Cardiac muscle cell (in vitro differentiated cells and primary cell): ENCODE measurements around the gene COA8. TPM values are rescaled to one million over a fixed set of nuclear protein-coding genes. Genes with fewer than 3 reads are reported as not detected.

Source experiments
- DNase-seq, 2 donors: peaks; one replicate each; pipeline versions ENCODE4 v3.0.0 to v3.0.0-alpha.2; 2010 to 2017; ENCODE audit warnings: low read depth in 1 of 2, low spot score in 1 of 2
- H3K27ac ChIP-seq: fragments of 200-600 bp; sonication (generic); 2 replicates; pipeline ENCODE4 v1.5.1; 2016
- H3K27me3 ChIP-seq: fragments of 200-600 bp; sonication (generic); 2 replicates; pipeline ENCODE4 v1.6.0; 2016; ENCODE audit warnings: control low read depth
- H3K36me3 ChIP-seq: fragments of 200-600 bp; sonication (generic); 2 replicates; pipeline ENCODE4 v1.5.1; 2016; ENCODE audit warnings: control low read depth
- H3K4me1 ChIP-seq: fragments of 200-600 bp; sonication (generic); 2 replicates; pipeline ENCODE4 v1.8.1; 2017; ENCODE audit warnings: low read depth, mild to moderate bottlenecking, mixed run types
- H3K4me3 ChIP-seq: fragments of 200-600 bp; sonication (generic); 2 replicates; pipeline ENCODE4 v1.5.1; 2016; ENCODE audit warnings: mild to moderate bottlenecking
- H3K9me3 ChIP-seq: fragments of 200-600 bp; sonication (generic); 2 replicates; pipeline ENCODE4 v1.5.1; 2017; ENCODE audit warnings: low read depth, mild to moderate bottlenecking, control low read depth
- polyA plus RNA-seq: library from polyadenylated mRNA; unstranded; fragments of >200 nt; fragmentation: Nextera tagmentation; extraction: Ambion mirVana; gene quantifications from 2 replicates; pipeline ENCODE4 v1.2.1, GENCODE V29; 2016
- total RNA-seq: library from RNA; depleted of rRNA; stranded (reverse); fragments of >200 nt; gene quantifications from 2 replicates; pipeline ENCODE4 v1.2.3, GENCODE V29; 2016
- TF ChIP-seq, protein P1 (sequence below): IDR thresholded peaks from 2 replicates; pipeline ENCODE4 v1.5.1; 2012; ENCODE audit warnings: low read depth, mild to moderate bottlenecking, low read length

Gene COA8
- total and polyA plus RNA-seq, 2 experiments from 2014 or later: 31.3 to 68.2 TPM

DNA sequence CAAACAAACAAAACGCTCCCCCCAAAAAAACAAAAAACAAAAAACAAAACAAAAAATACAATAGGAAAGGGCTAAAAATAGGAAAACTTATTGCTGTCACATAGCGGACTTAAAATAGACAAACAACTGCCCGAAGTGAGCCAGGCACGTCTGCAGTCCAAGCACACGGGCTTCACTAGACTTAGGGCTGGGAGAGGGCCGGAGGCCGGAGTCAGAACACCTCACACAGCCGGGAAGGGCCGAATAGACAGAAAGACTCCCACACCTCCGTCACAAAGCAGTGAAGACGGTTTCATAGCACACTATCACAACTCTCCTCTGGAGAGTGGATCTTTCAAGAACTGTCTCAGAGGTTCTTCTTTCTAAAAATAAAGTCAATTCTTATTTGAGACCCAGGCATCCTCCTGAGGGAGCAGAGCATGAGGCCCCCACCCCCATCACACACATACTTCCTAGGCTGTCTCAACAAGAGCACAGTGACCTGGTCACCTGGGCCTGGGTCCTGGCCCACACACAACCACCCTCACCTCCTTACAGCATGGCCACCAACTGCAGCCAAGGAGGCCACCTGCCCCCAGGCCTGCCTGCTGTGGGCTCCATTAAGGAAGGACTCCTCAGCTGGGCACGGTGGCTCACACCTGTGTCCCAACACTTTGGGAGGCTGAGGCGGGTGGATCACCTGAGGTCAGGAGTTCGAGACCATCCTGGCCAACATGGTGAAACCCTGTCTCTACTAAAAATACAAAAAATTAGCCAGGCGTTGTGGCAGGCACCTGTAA lies 7.0 kb upstream of the COA8 start:
- peak in 1 of 2 donors; percentile 28 for DNase-seq
- Histone ChIP-seq H3K27me3 (no peaks in the 10 kb centered on the region), H3K9me3 (no peaks in the 10 kb centered on the region), H3K4me1 (peaks cover 19% of the 10 kb centered on the region), H3K4me3 (no peak overlapping the region), H3K27ac (peak overlapping the region; percentile 79), H3K36me3 (peaks cover 21% of the 10 kb centered on the region)
- TF ChIP-seq, protein P1, sequence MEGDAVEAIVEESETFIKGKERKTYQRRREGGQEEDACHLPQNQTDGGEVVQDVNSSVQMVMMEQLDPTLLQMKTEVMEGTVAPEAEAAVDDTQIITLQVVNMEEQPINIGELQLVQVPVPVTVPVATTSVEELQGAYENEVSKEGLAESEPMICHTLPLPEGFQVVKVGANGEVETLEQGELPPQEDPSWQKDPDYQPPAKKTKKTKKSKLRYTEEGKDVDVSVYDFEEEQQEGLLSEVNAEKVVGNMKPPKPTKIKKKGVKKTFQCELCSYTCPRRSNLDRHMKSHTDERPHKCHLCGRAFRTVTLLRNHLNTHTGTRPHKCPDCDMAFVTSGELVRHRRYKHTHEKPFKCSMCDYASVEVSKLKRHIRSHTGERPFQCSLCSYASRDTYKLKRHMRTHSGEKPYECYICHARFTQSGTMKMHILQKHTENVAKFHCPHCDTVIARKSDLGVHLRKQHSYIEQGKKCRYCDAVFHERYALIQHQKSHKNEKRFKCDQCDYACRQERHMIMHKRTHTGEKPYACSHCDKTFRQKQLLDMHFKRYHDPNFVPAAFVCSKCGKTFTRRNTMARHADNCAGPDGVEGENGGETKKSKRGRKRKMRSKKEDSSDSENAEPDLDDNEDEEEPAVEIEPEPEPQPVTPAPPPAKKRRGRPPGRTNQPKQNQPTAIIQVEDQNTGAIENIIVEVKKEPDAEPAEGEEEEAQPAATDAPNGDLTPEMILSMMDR: no peak

DNA sequence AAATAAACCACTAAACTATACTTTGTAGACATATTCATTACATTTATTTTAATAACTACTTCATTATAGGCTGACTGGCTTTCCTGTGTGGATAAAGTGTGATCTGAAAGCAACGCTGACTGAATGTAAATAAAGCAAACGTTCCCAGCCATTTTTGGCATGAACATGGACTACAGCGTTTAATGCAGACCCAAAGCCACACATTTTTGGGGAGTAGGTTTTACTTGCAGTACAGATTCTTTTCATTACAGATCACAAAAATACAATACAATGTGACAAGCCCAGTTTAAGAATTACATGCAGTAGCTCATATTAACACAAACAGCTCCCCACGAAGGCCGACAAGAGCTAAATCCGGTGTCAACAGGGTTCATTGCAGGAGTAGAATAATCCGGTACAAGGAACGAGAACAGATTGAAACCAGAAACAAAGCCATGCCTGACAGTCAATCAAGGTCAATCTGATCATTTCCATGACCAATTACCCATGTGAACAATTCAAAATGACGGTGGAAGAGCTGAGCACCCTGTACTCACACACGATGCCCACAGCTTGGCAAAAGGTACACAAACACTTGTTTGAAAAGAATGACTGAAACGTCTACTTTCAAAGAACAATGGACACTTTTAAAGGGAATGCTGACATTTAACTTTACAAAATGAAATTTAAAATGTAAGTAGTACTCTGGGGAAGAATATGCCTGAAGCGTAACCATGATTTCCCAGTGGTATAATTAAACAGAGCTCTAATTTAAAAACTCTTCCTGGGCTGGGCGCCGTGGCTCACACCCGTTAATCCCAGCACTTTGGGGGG lies 5.6 kb upstream of the COA8 start:
- H3K27me3 ChIP-seq: no peaks in the 10 kb centered on the region
- H3K4me1 ChIP-seq: peaks cover 25% of the 10 kb centered on the region

DNA sequence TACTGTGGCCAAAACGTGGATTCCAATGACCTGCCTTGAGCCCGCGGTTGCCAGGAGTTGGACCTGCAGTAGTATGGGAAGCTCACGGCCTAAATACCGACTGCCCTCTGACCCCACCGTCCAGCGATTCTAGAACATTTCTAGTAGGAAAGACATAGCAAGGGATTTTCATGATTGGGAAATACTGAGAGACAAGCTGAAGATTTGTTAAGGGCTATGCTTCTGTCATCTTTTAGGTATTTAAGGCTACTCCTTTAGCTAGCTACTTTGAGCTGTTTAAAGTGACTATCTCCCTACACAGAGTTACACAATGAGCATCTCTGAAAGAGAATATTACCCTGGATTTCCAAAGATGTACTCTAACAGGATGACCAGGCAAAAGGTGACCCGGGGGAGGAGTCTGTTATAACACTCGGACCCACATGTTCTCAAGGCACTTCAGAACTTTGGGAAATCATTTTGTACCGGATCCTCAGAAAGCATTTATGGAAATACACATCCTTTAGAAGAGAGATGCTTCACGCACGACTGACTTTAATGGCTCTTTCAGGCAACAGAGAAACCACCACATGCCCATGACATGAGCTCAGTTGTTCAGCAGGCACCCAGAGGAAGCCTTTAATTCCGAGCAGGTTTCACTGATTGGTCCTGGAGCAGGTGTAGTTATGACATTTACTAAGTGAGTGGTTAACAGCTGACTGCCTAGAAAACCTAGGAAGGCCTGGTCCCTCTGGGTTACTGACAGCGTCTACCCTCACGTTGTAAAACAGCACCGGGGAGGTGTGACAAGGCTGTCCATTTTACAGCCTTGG lies 4.5 kb upstream of the COA8 start:
- Histone ChIP-seq H3K4me1 (peaks cover 25% of the 10 kb centered on the region), H3K36me3 (peaks cover 21% of the 10 kb centered on the region), H3K27me3 (no peaks in the 10 kb centered on the region), H3K9me3 (no peaks in the 10 kb centered on the region), H3K27ac (no peak overlapping the region), H3K4me3 (no peak overlapping the region)
- peak in 1 of 2 donors; percentile 34 for DNase-seq
- TF ChIP-seq, protein P1: no peak

More for the DNA sequence above, 5.6 kb upstream of the COA8 start:
- no peak for DNase-seq
- TF ChIP-seq, protein P1: no peak
- Histone ChIP-seq H3K4me3 (no peak overlapping the region), H3K9me3 (no peaks in the 10 kb centered on the region), H3K27ac (peak overlapping the region; percentile 64), H3K36me3 (peaks cover 21% of the 10 kb centered on the region)

DNA sequence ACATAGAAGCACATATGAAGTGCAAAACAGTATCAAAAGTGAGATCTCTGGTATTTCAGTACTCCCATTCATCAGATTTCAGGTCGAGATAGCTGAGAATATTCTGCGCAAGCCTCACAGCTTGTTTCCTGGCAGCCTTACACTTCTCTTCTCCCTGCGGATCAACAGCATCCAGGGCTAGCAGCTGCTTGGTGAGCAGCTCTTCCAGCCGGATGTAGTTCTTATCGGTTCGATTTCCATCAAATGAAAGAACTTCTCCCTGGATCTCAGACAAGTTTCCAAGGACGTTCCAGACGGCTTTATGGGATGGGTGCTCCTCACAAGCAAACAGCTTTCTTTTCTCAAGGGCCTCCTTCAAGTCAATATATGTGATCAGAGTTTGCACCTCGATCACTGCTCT lies 3.0 kb upstream of the COA8 start:
- Histone ChIP-seq H3K4me1 (peaks cover 32% of the 10 kb centered on the region), H3K4me3 (no peak overlapping the region), H3K36me3 (peaks cover 21% of the 10 kb centered on the region), H3K27ac (no peak overlapping the region), H3K9me3 (no peaks in the 10 kb centered on the region), H3K27me3 (no peaks in the 10 kb centered on the region)
- TF ChIP-seq, protein P1: no peak
- no peak for DNase-seq

DNA sequence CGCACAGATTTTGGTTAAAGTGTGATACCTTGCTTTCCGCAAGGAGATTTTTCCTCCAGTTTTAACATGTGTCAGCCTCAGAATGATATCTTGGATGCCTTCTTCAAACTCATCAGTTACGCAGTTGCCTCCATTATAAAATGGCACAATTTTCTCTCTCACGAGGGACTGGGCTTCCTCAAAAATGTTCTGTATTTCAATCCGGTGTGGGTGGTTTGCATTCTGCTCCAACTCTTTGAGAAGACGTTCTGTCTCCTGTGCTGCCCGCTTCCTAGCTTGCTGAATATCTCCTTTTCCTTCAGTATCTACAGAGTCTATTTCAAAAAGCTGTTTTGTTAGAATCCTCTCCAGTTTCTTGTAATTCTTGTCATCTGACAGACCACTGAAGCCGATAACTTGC lies 2.1 kb upstream of the COA8 start:
- Histone ChIP-seq H3K9me3 (no peaks in the 10 kb centered on the region), H3K27ac (peak overlapping the region; percentile 99), H3K4me1 (peaks cover 26% of the 10 kb centered on the region), H3K27me3 (no peaks in the 10 kb centered on the region), H3K36me3 (peaks cover 21% of the 10 kb centered on the region), H3K4me3 (peak overlapping the region; percentile 81)
- TF ChIP-seq, protein P1: no peak
- DNase-seq: no peak
